Fibroblast of skin of scalp (primary cell): ENCODE data around the gene SNAP47.

Source experiments
- DNase-seq: peaks from one replicate; pipeline ENCODE4 v3.0.0-alpha.2; 2013

SNAP47 gene

GRCh38 chr1:227798078-227798802 is 63.0 kb downstream of the SNAP47 start:
- no peak for DNase-seq

- no peak for DNase-seq
Measured at GRCh38 chr1:227799756-227800155, 64.5 kb downstream of the SNAP47 start.

- no peak for DNase-seq
Measured at GRCh38 chr1:227803933-227804332, 68.7 kb downstream of the SNAP47 start.

- DNase-seq, result peak; percentile 75
Measured at GRCh38 chr1:227805606-227806197, 70.5 kb downstream of the SNAP47 start.

- DNase-seq, result peak; percentile 64
Measured at GRCh38 chr1:227808566-227808965, 73.3 kb downstream of the SNAP47 start.

- DNase-seq, result no peak
Measured at GRCh38 chr1:227809026-227809425, 73.8 kb downstream of the SNAP47 start.

- no peak for DNase-seq
Measured at GRCh38 chr1:227813962-227814361, 78.7 kb downstream of the SNAP47 start.

GRCh38 chr1:227815468-227816409 is 80.5 kb downstream of the SNAP47 start, which contains the start of gene PRSS38:
Gene PRSS38, plus strand, starts transcription at chr1:227815675. Its CDS starts 42 bp downstream, at chr1:227815717.
- DNase-seq, result no peak

- no peak for DNase-seq
Measured at GRCh38 chr1:227816750-227817446, 81.7 kb downstream of the SNAP47 start.

- DNase-seq, result no peak
Measured at GRCh38 chr1:227823537-227823936, 88.3 kb downstream of the SNAP47 start.

GRCh38 chr1:227824204-227824603 is 89.0 kb downstream of the SNAP47 start:
- DNase-seq, result no peak

- DNase-seq, result no peak
Measured at GRCh38 chr1:227828786-227829185, 93.6 kb downstream of the SNAP47 start.
